GM18508 (cell line): ENCODE measurements around the gene CFP.

ENCODE experiments used
- ATAC-seq: cut with Tn5 transposase; IDR thresholded peaks from one replicate; pipeline ENCODE4 v1.9.1; 2021; ENCODE audit warnings: moderate number of reproducible peaks; ENCODE audit not compliant: insufficient read depth, unreplicated experiment

The CFP gene

DNA sequence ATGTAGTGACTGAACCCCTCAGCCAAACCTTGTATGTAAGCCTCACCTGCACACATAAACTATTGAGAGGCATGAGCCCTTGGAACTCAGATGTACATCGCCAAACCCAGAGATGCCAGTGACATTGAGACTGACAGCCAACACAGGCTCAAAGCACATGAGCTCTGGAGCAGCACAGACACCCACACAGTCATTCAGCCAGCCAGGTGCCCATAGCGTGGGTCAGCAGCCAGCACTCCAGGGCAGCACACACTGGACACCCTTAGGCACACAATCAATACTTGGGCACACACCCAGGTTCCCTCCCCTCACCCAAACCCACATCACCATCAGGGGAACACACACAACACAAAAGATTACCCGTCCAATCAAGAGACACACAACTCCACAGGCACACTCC lies 51.8 kb downstream of the CFP start:
- no peak for ATAC-seq

DNA sequence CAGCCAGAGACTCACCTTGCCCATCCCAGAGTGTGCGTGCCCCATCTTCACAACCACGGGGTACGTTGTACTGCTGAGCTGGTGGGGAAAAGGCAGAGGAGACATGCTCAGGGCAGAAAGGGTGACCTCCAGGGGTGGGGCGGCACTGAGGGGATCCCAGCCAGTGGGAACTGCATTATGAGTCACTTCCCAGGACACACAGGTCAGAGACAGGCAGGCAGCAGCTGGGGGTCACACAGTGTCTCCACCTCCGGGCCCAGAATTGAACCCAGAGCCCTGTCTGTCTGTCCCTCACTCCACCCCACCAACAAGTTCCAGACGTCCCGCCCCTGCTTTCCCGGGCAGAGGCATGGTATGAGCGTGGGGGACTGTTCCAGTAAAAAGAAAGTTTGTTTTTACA lies 52.3 kb downstream of the CFP start:
- ATAC-seq, result no peak

DNA sequence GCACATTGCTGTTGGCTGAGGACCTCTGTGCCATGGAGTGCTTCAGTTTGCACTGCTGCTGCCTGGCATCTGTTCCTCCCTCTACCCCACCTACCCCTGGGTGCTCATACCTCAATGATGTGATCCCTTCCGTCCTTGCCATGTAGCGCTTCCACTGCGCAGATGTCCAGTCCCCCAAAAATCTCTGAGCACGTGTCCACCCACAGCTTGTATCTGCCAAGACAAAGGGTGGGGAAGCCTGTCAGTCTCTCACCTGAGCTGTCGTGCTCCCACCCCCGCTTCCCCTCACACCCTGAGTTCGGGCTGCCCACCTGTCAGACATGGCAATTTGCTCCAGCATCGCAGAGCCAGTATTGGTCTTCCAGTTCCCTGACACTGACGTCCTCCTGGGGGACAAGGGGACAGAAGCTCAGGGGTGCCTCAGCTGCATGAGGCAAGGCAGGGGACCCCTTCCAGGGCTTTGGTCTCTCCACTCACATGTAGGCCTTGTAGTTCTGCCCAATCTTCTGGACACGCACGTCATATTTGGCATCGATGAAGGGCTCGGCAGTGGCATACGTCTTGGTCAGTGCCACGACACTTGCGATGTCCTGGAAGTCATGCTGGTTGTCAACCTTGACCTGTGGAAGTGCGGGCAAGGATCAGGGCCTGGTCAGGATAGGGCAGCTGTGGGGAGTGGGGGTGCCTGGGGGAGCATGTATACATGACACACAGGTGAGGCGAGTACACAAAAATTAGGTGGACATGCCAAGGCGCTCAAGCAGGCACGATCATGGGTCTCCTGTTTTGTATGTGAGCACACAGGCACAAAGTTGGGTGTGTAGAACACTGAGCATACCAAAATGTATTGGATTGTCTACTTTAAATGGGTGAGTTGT lies 53.5 kb downstream of the CFP start:
- no peak for ATAC-seq

DNA sequence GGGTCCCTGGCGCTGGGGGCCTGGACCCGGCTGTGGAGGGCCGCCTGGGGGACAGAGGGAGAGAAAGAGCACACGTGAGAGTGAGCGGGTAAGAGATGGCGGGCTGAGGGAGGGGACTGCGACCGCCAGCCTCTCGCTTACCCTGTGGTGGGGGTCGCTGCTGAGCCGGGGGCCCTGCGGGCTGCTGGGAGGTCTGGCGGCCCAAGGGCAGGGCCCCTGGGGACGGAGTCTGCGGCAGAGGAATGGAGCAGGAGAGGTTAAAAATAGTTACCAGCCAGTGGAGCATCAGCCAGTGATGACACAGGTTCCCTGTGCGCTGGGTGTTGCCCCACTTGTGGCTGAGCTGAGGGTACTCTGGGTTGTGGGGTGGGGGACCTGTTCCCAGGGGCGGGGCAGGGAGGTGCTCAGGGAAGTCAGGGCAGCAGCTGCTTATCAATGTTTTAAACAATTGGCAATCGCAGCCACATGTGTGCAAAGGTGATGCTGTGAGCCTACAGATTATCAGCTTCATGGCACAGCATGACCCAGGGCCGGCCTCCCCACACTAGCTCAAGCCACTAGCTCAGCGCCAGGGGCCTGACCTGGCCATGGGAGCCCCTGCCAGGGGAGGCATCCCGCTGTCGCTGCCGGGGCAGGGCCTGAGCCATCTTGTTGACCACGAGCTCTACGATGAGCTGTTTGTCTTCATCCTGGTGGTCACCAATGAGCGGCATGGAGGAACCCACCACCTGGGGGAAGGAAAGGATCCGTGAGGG lies 55.0 kb downstream of the CFP start:
- ATAC-seq, result no peak

DNA sequence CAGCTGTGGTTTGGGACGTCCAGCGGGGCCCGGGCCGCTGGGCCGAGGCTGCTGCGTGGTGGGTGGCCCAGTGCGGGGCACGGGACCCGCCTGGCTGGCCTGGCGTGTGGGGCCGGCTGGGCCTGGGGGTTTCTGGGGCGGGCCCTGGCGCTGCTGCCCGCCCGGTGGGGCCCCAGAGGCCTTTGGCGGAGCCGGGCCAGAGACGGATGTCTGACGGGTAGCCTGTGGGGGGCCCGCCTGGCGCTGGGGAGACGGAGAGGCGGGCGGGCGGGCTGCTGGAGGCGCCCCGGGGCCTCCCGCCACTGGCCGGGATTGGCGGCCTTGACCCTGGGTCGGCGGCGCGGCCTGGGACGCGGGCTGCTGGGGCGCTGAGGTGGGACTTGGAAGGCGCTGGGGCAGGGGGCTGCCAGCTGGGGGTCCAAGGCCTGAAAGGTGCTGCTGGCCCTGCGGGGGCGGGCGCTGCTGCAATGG lies 55.6 kb downstream of the CFP start:
- ATAC-seq, result no peak

DNA sequence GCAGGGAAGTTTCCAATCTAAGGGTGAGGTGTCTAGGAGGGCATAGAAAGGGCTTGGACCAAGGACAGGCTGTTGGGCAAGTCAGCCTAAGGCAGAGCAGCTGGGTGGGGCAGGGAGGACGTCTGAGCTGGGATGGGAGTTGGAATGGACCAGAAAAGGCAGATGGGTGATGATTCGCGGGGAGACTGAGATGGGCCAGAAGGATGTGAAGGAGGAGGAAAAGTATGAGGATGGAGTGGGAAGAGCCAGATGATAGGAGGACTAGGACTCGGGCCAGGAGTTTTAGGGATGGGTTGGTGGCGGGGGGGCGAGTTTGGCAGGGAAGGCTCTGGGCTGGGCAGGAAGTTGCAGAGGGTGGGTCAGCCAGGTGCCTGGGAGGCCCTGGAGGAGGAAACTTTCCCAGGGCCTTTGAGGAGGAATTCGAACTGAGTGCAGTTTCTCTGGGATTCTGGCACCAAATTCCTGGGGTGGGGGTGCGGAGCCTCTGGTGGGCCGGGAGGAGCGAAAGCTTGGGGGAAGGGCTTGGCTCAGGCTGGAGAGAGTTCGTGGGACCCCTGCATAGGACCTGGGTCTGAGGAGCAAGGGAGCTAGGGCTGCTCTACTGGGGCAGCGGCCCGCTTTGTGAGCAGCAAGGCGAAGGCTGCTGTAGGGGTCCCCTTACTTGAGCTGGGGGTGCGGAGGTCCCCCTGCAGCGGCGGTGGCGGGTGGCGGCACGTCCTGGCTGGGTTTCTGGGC lies 56.2 kb downstream of the CFP start:
- no peak for ATAC-seq
